T-helper 2 cell treated with Interferon-gamma antibody and Interleukin-4, amounts not matched to agents 100 ng/mL and 5 ng/mL, for 36 hours (primary cell): ENCODE measurements around the gene PRPF6. TPM values are rescaled to one million over a fixed set of nuclear protein-coding genes. Genes with fewer than 3 reads are reported as not detected.

Experiments
- intact Hi-C: fragments of 100-400 bp; cut with micrococcal nuclease; formaldehyde crosslinking; loops from one replicate; pipeline ENCODE4 v1.15.1; 2023
- total RNA-seq: library from RNA; stranded (reverse); gene quantifications from 2 replicates; pipeline ENCODE4 v1.2.3, GENCODE V29; 2022

PRPF6 gene
- total RNA-seq, 1 donor from 2014 or later, result 69.4 TPM

- intact Hi-C loops, result no loop called here
Observed at GRCh38 chr20:63945031-63945658, 35.8 kb upstream of the PRPF6 start.

GRCh38 chr20:63945921-63946920 lies 34.7 kb upstream of the PRPF6 start:
- intact Hi-C loops, result no loop called here

- intact Hi-C loops, result no loop called here
Observed at GRCh38 chr20:63946986-63947637, 33.8 kb upstream of the PRPF6 start.

- intact Hi-C loops, result no loop called here
Observed at GRCh38 chr20:63947638-63948456, 33.1 kb upstream of the PRPF6 start.

DNA sequence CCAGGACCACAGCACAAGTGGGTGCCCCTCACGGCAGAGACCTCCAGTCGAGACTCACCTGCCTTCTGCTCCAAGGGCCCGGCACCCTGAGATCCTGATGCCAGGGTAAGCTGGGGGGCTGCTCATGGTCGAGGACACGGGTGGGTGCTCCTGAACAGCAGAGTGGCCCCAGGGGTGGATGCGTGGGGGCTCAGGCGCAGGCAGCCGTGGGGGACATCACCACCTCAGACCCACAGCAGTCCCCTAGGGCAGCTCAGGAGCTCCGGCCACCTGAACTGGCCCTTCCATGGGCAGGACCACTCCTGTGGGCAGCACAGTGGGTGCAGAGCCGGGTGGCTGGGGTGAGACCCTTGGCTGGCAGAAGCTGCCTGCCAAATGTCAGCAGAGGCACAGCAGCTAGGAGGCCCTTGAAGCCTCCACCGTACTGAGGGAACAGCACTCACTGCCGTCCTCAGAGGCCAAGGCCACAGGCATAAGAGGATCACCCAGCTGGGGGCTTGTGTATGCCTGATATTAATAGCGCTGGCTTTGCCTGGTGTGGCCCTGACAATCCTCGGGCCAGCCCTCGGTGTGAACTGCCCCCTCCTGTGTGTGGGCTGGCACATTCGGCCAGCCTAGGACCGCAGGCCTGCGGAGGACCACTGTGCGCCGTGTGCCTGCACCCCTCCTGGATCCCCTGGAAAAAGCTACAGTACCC lies 30.1 kb upstream of the PRPF6 start:
- intact Hi-C loops, result no loop called here

- intact Hi-C loops, result no loop called here
Observed at GRCh38 chr20:63951398-63952209, 29.3 kb upstream of the PRPF6 start.

DNA sequence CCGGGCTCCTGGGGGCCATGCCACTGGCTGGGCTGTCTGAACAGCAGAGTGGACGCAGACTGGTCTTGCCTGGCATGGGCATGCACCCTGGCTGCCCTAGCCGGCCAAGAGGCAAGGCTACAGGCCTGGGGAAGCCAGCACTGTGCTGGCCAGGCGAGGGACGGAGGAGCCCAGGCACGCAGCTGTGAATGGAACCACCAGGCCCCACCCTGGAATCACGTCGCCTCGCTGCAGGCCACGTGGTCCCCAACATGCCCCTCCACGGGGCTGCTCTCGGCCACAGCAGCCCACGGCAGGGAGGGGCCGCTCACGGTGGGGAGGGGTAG lies 28.8 kb upstream of the PRPF6 start:
- intact Hi-C loops, result no loop called here

- intact Hi-C loops, result no loop called here
Observed at GRCh38 chr20:63952769-63953168, 28.2 kb upstream of the PRPF6 start.

- intact Hi-C loops, result no loop called here
Observed at GRCh38 chr20:63953764-63954429, 27.0 kb upstream of the PRPF6 start.

- intact Hi-C loops, result loop anchor here (5.0 kb wide), 1 partner anchor 418 kb away; the partner anchor contains the start of gene PTK6
Observed at GRCh38 chr20:63955281-63955826, 25.6 kb upstream of the PRPF6 start.

DNA sequence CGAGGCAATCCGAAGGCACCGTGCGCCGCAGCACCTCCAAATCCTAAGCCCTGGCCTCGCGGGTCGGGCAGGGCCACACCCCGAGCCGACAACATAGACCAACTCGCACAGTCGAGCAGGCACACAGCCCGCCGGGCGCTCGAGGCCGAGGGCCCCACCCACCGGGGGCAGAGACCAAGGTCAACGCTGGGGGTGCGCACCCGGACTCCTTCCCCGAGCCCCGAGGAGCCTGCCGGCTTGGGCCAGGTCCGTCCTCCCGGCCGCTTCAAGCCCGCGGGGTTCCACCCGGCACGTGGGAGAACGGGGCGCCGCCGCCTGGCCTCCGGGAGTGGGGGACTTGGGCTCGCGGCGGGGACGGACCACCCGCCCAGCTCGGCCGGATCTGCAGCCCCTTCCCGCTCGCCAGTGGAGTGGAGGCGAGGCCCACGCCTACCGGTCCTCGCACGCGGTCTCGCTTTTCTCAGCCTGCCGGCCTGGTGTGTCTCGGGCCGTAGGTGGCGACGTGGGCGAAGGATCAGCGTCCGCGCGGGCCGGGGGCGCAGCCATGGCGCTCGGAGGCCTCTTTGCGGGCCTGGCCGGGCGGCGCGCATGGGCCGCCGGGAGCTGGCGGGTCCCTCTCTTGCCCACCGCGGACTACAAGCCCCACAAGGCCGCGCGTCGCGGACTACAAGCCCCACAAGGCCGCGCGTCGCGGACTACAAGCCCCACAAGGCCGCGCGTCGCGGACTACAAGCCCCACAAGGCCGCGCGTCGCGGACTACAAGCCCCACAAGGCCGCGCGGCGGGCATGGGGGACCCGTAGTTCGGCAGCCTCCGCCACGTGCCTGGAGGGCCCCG lies 24.9 kb upstream of the PRPF6 start, which contains the start of gene UCKL1:
Gene UCKL1, minus strand, starts transcription at position 590 of the 837 bp plus-strand sequence. Its CDS starts 44 bp downstream, at position 546.
- intact Hi-C loops, result loop anchor here (1.0 to 5.0 kb wide), 4 partner anchors 25 to 419 kb away; partner anchors contain the start of genes PRPF6, PTK6, TCEA2 and TPD52L2

- intact Hi-C loops, result loop anchor here (1.0 to 5.0 kb wide), 4 partner anchors 25 to 419 kb away; partner anchors contain the start of genes PRPF6, PTK6, TCEA2 and TPD52L2
Observed at GRCh38 chr20:63956664-63957003, 24.3 kb upstream of the PRPF6 start.

GRCh38 chr20:63957004-63957689 lies 23.8 kb upstream of the PRPF6 start:
- intact Hi-C loops, result loop anchor here (2.0 to 5.0 kb wide), 2 partner anchors 92 to 420 kb away; partner anchors contain the start of genes PTK6 and TPD52L2

DNA sequence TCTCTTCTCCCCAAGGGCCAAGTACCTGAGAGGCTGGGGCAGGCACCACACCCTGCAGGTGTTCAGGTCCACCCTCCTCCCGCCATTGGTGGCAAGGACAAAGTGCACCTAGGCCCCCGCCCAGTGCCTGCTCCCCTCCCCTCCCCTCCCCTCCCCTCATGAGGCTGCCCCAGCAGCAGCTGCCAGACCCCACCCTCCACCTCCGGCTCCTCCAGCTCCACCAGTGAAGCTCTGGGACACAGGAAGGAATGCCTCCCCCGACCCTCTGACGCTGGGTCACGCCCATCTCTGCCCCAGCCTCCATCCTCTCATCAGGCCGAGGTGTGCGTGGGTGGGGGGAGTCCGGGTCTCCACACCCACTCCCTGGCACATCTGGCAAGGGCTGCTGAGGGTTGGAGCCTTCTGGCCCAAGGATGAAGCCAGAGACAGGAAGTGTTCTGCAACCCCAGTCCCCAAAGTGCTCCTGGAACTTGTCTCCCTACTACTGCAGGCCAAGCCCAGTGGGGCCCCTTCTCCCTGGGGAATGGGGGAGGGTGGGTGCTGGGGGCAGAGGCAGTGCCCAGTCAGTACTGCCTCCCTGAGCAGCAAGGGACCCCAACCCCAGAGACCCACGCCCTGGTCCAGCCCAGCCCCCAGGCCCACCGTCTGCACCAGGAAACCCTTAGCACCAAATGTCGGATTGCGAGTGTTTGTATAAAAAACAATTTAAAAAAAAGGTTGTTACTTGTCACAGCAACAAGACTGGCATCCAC lies 23.1 kb upstream of the PRPF6 start:
- intact Hi-C loops, result loop anchor here (2.0 to 5.0 kb wide), 2 partner anchors 93 to 421 kb away; partner anchors contain the start of genes PTK6 and TPD52L2

- intact Hi-C loops, result loop anchor here (5.0 kb wide), 1 partner anchor 421 kb away; the partner anchor contains the start of gene PTK6
Observed at GRCh38 chr20:63958471-63958870, 22.5 kb upstream of the PRPF6 start.
